HG03025 (cell line): ENCODE results near the gene ARG1.
A peak's percentile ranks its signal among the peaks of the same experiment; 100 is the strongest.

Experiments
- ATAC-seq: cut with Tn5 transposase; IDR thresholded peaks from one replicate; pipeline ENCODE4 v1.9.1; 2021; ENCODE audit warnings: mild to moderate bottlenecking, moderate library complexity; ENCODE audit not compliant: unreplicated experiment, low FRiP score

The ARG1 gene

GRCh38 chr6:131575834-131576478, 2.9 kb downstream of the ARG1 start:
- ATAC-seq = no peak

GRCh38 chr6:131581523-131581922, 8.5 kb downstream of the ARG1 start:
- no peak for ATAC-seq

GRCh38 chr6:131586543-131586942, 13.5 kb downstream of the ARG1 start:
- no peak for ATAC-seq

GRCh38 chr6:131587909-131588308, 14.9 kb downstream of the ARG1 start:
- ATAC-seq = no peak

- ATAC-seq = no peak
Measured at GRCh38 chr6:131588643-131589042, 15.6 kb downstream of the ARG1 start.

DNA sequence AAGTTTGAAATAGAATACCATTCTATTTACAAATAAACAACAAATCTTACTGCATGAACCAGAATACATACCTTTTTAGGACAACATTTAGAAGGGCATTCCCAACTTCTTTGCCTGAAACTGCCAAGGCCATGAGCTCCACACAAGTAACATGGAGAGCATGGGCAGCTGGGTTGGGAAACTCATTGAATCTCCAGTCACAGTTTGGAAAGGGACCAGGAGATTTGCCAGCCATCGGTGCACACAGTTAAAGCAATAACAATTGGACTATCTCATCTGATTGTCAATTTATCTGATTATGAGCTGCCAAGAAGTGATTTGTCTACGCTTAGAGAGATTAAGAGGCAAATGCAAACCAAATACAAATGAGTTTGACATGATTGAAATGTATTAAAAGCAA, 19.9 kb downstream of the ARG1 start:
- ATAC-seq = no peak

DNA sequence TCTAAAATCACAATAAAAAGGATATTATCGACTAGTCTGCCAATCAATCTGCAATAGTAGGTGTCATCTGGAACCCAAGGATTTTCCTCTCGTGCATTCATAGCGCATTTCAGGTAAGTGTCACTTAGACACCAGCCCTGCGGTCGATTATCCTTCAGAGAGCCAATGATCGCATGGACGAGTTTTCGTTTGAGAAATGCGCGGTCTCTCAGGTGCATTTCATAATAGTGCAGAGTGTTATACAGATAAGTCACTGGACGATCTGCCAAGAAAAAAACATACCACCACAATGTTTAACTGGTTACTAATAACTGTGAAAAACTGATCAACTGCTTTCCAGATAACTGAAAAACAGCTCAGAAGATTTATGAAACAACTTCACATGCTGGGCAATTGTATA, 21.0 kb downstream of the ARG1 start:
- ATAC-seq = no peak

DNA sequence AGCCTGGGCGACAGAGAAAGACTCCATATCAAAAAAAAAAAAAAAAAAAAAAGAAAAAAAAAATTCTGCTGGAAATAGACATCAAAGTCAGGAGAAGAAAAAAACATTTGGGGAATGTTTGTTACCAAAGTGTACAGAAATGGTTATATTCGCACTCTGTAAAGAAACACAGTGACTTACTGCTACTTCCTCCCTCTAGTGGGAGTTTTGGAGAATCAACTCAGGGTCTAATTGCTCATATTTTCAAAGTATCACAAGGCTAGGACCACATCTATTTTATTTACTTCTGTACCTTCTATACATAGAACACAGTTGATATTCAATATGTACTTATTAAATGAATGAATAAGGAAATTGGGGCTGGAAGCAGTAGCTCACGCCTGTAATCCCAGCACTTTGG, 24.4 kb downstream of the ARG1 start:
- no peak for ATAC-seq

DNA sequence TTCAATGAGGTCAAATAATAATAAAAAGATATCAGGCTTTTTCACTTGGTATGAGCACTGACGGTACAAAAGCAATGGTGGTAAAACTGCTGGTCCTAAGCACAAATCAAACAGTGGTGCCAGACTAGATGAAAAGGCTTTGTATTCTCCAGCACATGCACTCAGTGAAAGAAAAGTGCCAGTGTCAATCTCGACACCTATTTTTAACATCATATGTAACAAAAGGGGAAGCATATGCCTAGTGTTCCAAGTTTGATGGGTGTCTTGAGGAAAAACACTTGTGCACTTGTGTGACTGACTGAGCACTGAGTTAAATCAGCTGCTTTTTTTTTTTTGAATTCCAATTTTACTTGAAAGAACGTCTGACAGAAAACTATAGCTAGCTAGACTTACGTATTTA, 27.7 kb downstream of the ARG1 start:
- ATAC-seq = no peak

- ATAC-seq = no peak
Measured at GRCh38 chr6:131602781-131603312, 29.8 kb downstream of the ARG1 start.

DNA sequence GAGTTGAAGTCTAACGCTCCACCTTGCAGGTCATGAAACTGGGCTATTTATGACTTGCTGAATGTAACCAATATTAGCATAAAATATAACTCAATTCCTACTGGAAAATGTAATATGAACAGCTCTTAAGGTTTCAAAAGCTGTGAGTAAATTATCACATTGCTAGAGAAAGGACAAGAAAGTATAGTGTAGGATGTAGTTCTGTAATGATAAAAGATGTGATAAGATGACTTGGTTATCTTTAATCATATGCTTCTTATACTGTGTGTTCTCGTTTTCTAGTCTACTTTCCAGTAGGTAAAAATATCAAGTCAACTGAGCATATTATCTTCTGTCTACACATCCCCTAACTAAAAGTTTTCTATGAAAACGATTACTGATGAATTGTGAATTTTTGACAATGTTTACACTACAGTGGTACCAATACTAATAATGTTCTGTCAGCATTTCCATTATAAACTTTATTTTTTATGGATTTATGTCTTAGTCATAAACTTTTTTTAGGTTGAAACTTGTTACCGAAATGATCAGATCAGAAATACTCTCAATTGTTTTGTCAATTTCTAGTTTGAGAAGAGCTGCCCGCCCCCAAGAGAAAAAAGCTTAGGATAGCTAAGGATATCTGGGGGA, 40.4 kb downstream of the ARG1 start:
- no peak for ATAC-seq

- ATAC-seq = no peak
Measured at GRCh38 chr6:131615275-131615674, 42.2 kb downstream of the ARG1 start.

DNA sequence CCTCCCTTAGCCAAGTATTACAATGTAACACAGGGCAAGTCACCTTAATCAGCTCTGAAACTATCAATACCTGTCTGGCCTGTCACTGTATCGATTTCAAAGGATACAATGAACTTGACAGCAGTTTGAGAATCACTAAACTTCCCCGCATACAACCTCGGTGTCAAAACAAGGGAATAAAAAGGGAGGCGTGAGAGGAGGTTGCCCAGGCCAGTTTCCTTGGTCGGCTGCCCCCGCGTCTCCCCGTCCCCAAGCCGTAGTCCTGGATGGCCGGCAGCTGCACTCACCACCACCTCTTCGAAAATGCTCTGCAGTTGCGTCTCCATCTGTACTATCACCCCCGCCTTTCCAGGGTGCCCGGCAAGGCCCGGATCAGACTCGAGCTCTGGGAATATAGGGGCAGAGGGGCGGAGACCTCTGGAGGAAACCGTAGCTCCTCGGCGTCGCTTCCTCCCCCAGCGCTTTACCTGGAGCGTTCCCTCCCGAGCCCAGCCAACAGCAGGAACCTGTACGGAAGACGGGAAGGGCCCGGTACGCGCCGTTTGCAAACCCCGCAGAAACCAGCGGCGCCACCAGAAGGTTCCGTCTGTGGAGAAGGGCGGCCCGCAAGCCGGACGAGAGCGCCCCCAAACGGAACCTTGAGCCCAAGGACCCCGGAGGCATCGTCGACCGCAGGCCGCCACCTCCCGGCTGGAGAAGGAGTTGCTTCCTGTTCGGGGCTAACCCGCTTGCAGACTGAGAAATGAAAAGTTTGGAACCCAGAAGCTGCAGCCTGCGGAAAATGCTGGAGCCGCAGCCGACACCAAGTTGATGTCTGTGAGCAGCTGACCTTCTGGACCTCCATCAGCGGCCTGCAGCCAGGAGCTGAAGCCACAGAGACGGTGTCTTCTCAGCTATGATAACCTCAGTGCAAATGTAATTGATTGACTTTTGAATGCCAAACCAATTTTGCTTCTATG, 55.0 kb downstream of the ARG1 start, which contains the start of gene MED23:
TSS of gene MED23 (minus strand) at position 519 of the 959 bp plus-strand sequence. CDS start at position 326, 193 bp downstream.
- ATAC-seq = peak; percentile 98

DNA sequence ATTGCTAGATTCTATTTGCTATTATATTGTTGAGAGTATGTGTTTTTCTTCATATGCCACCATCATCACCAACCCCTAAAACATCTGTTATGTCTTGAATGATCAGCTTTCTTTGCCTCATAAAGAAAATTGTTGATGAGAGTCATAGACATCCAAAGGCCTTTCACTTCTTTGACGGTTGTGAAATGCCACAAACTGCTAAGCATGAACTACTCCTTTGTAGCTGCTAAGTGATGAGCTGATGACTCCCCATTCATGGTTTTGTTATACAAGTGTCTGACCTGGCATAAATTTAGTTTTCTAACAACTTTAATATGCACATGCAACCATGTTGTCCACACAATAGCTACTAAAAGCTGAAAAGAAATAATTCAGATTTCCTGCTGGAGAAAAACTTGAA, 55.7 kb downstream of the ARG1 start:
- ATAC-seq = no peak

GRCh38 chr6:131629651-131630050, 56.6 kb downstream of the ARG1 start:
- no peak for ATAC-seq

DNA sequence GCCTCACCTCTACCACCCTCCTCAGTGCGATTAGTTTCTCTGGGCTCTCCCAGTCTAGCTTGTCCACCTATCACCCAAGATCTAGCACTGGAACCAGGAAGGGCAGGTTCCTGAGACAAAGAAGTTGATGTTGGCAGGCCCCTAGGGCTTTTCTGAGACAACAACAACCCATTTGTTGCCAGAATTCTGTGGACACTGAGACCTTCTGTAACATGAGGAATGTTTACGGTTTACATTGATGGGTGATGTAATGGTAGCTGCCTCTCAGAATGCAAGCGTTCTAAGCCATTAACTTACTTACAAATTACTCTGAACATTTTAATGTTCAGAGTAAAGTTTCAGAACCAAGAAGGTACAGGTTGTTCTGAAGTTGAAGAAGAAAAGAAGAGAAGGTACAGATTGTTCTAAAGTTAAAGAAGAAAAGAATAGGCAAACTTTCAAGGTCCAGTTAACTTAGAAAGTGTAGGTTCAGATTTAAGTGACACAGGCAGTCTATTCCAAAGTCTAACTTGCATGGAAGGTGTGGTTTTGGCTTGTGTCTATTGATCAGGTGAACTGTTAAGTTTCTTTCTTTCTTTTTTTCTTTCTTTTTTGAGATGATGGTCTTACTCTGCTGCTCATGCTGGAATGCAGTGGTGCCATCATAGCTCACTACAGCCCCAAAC, 58.7 kb downstream of the ARG1 start:
- no peak for ATAC-seq
